ENCODE results near the gene PIM3. TPM values are rescaled to one million over a fixed set of nuclear protein-coding genes. Genes with fewer than 3 reads are reported as not detected.

Gene PIM3
- total and polyA plus RNA-seq, 2 of the 8 experiments (the other 6 are each of a cell fraction or from before 2014, with no cell fraction given), result 22.6 to 30.0 TPM

- TF ChIP-seq, protein P1, sequence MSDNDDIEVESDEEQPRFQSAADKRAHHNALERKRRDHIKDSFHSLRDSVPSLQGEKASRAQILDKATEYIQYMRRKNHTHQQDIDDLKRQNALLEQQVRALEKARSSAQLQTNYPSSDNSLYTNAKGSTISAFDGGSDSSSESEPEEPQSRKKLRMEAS (IDR thresholded peaks at IDR 0.05), result peak; percentile 62
- TF ChIP-seq, protein P2, sequence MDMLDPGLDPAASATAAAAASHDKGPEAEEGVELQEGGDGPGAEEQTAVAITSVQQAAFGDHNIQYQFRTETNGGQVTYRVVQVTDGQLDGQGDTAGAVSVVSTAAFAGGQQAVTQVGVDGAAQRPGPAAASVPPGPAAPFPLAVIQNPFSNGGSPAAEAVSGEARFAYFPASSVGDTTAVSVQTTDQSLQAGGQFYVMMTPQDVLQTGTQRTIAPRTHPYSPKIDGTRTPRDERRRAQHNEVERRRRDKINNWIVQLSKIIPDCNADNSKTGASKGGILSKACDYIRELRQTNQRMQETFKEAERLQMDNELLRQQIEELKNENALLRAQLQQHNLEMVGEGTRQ (IDR thresholded peaks at IDR 0.05; ENCODE audit: low read length), result no peak
- peak; percentile 39; the same call in 1 of the 2 replicates for TF ChIP-seq POLR2AphosphoS5 (IDR thresholded peaks at IDR 0.05; ENCODE audit: low read depth, low read length)
- TF ChIP-seq ZNF274 (IDR thresholded peaks at IDR 0.05; ENCODE audit: borderline replicate concordance, extremely low read depth, low read length), result no peak
- no peak for TF ChIP-seq SIRT6 (IDR thresholded peaks at IDR 0.05; ENCODE audit: low read length)
- TF ChIP-seq CHD7 (IDR thresholded peaks at IDR 0.05; ENCODE audit: insufficient replicate concordance, low read length), result no peak
- no peak for TF ChIP-seq JUND (IDR thresholded peaks at IDR 0.05; ENCODE audit: low read length)
- no peak for TF ChIP-seq RNF2 (IDR thresholded peaks at IDR 0.05; ENCODE audit: borderline replicate concordance, low read depth, low read length, missing control alignments, poor library complexity, severe bottlenecking)
Observed at GRCh38 chr22:49917974-49918910, 42.3 kb upstream of the PIM3 start, which contains the start of the genes ALG12 and CRELD2 (continued).

All from H1 (cell line).